Stimulated activated naive CD4-positive, alpha-beta T cell treated with Interleukin-2 at 50 U/mL for 16 hours (primary cell): ENCODE data around the gene DRP2.
"Not testable (repeated sequence)": the region's sequence is repeated elsewhere in the genome, so short reads cannot be mapped to it uniquely, and the experiment has no call there.

Experiments used
- DNase-seq: peaks from one replicate; lab custom pipeline; 2025; lab: John Stamatoyannopoulos, UW

The DRP2 gene, protein sequence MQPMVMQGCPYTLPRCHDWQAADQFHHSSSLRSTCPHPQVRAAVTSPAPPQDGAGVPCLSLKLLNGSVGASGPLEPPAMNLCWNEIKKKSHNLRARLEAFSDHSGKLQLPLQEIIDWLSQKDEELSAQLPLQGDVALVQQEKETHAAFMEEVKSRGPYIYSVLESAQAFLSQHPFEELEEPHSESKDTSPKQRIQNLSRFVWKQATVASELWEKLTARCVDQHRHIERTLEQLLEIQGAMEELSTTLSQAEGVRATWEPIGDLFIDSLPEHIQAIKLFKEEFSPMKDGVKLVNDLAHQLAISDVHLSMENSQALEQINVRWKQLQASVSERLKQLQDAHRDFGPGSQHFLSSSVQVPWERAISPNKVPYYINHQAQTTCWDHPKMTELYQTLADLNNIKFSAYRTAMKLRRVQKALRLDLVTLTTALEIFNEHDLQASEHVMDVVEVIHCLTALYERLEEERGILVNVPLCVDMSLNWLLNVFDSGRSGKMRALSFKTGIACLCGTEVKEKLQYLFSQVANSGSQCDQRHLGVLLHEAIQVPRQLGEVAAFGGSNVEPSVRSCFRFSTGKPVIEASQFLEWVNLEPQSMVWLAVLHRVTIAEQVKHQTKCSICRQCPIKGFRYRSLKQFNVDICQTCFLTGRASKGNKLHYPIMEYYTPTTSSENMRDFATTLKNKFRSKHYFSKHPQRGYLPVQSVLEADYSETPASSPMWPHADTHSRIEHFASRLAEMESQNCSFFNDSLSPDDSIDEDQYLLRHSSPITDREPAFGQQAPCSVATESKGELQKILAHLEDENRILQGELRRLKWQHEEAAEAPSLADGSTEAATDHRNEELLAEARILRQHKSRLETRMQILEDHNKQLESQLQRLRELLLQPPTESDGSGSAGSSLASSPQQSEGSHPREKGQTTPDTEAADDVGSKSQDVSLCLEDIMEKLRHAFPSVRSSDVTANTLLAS

DNA sequence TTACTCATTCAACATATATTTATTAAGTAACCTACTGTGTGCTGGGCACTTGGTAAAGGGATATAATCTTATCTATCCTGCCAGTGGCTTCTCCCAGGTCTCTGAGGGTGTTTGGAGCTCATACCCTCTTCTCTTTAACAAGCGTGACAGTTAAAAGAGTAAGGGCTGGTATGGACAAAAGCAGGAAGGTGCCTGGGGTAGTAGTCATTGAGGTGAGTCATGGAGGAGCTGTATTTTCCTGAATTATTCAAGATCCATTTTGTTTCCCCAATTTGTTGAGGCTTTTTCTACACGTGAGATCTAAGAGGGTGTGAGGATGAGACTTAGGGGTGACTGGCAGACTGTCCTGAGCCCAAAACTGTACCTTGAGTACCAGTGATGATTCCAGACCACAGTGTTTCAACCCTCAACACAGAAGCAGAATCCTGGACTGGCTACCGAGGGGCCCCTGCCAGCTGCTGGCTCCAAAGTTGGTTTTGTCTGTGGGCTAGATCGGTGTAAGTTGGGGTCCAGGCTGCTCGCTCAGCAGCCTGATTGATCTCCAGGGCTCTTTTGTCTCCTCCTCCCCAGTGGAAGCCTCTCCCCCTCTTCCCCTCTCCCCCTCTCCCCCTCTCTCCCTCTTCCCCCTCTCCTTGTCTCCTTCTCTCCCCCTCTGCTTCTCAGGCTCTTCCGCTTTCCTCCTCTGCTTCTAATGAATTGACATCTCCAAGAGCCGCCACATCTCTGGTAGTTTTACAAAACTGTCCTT is at the start of gene DRP2:
Gene DRP2 (plus strand): TSS at position 671 of the 748 bp plus-strand sequence. CDS start 11,862 bp downstream, outside the sequence.
- no peak for DNase-seq

DNA sequence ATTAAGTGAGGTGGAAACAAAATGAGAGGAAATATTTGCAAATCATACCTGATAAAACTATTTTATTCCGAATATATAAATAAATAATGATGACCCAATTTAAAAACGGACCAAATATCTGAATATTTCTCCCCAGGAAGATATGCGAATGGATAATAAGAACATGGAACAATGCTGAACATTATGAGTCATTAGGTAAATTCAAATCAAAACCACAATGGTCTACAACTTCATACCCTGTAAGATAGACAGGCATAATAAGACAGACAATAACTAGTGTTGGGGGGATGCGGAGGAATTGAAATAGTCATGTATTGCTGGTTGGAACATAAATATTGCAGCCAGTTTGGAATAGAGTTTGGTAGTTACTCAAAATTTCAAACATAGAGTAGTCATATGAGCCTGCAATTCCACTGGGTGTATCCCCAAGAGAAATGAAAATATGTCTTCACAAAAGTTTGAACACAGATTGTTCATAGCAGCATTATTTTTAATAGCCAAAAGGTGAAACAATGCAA is 47.6 kb upstream of the DRP2 start:
- no peak for DNase-seq

DNA sequence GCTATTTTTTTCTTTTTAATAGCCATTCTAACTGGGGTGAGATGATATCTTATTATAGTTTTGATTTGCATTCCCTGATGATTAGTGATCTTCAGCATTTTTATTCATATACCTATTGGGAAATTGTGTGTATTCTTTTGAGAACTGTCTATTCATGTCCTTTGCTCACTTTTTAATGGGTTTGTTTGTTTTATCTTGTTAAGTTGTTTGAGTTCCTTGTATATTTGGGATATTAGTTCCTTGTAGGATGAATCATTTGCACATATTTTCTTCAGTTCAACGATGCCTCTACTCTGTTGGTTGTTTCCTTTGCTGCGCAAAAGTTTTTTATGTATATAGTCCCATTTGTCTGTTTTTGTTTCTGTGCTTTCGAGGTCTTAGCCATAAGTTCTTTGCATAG is 43.1 kb upstream of the DRP2 start:
- DNase-seq = no peak

DNA sequence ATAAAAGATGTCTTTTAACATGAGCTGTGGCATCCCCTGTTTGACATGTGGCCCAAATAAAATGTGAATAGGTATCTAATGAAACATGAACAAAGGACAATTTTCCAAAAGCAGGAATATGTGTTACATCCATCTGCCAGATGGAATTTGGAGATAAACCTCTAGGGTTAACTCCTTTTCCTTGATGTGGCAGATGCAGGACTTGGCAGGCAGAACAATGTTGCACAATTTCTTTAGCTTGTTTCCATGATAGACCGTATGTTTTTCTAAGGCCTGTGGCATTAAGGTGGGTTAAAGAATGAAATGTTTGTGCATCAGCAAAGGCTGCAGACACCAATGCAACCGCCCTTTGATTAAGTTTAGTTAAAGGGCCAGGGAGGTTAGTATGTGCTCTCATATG is 34.7 kb upstream of the DRP2 start:
- DNase-seq = not testable (repeated sequence)

DNA sequence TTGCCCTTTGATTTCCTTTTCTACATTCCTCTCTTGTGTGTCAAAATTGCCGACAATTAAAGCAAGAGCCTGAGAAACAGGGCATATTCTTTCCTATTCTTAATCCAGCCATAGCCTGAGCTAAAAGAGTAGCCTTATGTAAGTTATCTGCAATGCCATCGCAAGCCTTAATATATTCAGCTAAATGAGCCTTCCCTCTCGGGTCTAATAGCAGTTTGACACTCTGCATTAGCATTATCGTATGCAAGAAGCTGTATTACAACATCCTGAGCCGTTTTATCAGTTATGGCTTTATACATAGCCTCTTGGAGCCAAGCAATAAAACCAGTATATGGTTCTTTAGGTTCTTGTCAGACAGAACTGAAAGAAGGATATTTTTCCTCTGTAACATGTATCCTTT is 31.6 kb upstream of the DRP2 start:
- DNase-seq = not testable (repeated sequence)

DNA sequence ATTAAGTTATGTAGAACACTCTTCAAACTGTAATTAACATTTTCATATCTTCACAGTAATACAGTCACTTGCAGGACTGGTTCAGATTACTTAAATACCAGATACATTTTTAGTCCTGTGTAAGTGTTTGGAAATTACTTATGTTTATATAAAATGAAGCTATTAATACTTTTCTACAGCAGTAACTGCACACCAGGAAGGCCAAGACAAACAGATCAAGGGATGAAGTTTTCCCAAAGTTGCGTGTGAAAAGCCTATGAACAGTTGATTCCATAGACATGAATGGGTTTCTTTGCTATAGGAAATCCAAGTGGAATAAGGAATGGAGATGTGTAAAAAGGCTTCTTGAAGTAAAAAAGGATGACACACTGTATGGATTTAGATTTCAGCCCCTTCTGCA is 28.9 kb upstream of the DRP2 start:
- no peak for DNase-seq

DNA sequence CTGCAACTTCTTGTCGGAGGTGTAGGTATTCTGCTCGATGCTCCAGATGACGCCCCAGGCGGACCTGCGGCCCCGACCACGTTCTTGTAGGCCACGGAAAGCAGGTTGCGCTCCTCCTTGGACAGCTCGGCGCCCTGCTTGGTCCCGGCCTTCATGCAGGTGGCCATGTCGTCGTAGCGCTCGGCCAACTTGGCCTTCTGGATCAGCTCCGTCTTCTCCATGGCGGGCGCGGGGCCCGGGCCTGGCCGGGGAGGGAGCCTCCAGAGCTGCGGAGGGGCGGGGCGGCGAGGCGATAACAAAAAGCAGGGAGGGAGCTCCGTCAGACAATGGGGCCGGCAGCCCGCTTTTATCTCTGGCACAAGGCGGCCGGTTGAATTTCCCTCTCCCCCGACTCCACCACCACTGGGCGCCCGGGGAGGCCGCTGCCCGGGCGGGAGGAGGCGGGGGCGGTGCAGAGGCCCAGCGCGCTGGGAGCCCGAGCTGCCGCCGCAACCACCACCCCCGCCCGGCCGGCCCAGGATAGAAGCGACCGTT is 28.3 kb upstream of the DRP2 start:
- DNase-seq = no peak

DNA sequence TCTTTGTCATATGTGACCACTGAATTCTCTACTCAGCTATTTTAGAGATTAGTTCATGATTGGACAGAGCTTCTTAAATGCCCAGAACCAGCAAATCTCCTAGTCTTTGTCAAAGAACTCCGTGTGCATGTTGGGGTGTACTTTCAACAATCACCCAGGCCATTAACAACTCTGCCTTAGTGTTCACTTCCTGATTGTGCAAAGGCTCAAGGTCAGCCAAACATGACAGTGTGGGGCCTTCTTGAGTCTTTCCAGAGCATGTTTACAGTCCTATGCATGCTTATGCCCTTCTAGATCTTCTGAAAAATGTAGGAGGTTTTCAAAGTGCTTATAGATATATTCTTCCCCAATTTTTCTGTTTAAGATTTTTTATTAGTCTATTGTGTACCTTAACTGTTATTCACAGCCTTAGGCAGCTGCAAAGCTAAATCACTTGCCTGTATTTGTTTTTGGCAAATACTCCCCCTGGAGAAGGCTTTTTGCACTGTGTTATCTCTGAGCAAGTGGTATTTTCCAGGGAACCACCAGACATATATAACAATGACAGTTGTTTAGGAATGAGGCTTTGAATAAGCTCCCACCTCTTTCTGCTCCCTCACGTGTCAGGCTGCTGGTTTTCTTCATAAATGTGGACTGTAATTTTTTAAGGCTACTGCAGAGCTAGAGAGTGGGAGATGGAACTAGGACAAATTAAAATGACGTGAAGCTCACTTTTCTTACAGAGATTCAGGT is 24.0 kb upstream of the DRP2 start:
- DNase-seq = no peak

DNA sequence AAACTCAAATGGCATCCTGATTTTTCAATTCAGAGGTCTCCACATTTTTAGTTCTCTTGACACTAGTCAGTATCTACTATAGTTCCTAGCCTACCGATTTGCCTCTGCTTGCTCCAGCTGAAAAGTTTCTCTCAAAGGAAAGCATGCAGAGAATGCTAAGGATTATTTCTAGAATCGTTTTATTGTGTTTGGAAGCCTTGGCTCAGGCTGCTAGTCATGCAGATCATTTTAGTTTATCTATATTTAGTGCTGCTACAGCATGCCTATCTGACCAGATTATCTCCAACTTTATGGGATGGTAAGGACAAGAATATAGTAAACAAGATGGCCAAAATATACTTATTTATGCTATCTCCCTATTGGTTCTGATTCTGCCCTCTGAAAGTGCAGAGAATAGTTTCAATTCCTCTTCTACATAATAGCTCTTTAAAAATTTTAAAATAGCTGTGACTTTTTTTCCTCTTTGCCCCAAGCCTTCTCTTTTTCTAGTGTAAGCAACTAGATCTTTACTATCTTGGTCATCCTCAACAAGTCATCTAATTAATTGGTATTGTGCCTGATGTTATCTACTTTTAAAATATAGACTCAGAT is 15.7 kb upstream of the DRP2 start:
- no peak for DNase-seq

DNA sequence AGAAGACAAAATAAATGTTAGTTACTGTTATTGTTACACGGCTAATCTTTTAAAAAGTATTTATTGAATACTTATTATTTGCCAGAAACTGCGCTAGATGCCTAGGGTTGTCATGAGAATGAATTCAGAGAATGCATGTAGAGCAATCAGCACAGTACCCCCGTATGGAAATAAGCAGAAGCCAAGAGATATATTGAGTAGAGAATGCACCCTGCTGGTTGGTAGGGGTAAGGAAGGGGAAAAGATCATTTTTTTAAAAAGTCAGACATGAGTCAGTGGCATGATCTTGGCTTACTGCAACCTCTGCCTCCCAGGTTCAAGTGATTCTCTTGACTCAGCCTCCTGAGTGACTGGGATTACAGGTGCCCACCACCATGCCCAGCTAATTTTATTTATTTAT is 13.1 kb upstream of the DRP2 start:
- no peak for DNase-seq

DNA sequence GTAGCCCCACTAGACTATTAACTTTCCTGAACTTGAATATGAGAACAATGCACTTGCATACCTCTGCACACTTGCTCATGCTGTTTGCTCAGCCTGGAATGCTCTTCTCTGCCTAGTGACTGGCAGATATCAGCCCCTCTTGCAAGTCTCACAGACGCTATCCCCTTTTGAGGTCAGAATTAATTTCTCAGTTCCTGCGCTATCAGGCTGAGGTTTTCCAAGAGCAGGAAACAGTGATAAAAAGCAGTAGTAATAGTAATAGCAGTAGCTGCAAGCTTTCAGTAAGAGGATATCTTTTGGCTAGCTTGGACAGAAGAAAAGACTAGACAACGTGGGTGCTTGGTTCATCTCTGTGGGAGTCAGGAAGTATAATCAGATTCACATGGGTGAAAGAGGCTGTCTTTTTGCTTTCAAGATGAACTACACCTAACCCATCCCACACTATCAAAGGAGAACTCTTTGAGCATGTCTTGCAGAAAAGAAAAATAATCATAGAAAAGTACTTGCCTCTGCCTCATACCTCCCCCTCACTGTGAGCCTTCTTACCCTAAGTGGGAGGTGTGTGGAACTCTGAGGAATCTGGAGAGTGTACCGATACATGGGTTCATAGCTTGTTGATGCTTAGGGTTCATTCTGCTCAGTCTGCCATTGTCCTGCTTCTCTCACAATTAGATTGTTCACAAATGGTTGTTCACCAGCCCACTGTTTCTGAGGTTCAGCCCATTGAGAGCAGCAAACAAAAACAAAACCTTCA is 11.3 kb upstream of the DRP2 start:
- DNase-seq = no peak

DNA sequence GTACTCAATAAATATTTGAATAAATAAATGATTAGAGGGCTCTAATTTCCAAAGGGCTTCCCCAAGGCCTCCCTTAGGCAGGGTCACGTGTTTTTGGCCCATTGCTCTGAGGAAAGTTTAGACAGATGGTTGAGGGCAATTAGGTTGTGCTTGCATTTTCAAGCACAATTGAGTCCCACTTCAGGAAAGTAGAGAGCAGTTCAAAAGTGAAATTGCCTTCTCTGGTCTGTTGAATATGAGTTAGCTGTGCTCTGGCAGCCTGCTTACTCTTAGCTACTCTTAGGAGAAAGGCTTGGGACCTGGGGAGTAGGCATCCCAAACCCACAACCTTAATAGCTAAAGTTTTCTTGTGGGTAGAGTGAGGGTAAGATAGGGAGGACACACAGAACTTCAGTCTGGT is 9.0 kb upstream of the DRP2 start:
- DNase-seq = no peak

DNA sequence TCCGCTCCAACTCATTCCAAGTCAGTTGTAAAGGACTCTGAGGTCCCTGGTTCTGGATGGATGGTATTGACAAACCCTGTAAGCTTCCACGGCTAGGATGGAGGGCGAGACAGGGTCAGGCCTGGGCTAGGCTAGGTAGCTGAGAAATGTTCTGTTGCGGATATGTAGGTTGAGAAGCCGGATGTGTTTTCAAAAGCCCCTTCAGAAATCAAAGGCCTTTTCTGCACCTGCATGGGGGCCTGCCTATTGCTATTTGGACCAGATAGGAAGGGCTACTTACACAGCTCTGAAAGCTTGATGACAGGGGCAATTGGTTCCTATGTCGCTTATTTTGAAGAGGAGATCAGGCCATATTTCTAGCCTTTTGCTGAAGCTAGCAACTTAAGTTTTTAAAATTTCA is 1.9 kb upstream of the DRP2 start:
- no peak for DNase-seq

DNA sequence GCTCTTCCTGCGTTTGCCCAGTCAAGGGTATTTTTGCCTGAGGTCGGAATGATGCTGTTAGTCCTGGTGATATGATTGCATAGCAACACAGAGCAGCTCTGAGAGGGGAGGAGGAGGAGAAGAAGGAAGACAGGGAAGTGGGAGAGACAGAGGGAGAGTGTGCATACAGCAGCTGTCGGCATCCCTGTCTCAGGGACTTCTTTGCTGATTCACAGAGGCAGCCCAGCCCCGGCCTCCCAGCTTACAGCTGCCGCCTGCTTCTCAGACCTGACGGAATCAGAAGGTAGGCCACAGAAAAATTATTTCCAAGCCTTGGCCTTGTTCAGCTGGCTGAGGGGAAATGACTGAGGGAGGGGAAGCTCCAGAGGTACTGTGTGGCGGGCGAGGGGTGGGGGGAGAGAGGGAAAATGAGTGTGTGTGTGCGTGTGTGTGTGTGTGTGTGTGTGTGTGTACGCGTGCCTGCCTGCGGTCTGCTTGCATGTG is 319 bp downstream of the DRP2 start:
- DNase-seq = no peak

DNA sequence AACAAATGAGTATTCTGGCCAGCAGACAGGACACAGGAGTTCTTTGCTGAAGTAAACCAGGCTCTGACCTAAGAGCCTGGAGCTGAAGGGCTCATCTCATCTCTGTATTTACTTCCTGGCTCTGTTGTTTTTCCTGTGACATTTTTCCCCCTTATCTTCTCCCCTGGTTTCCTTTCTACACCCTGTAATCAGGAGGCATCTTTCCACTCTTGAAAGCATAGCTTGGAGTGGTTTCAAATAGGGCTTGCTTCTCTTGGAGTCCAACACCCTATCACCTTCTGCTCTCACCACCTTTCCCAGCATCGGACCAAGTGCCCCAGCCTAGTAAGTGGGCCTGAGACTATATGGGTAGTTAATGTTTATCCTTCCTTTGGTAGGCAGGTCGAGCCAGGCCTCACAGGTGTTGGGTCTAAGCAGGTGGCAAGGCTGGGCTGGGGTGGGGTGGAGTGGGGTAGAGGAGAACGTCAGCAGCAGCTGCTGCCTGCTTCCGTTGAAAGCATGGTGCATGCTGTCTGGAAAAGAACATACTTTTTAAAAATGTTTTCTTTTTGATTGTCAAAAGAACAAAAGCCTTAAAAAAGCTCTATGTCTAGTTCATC is 1.2 kb downstream of the DRP2 start:
- DNase-seq = no peak

DNA sequence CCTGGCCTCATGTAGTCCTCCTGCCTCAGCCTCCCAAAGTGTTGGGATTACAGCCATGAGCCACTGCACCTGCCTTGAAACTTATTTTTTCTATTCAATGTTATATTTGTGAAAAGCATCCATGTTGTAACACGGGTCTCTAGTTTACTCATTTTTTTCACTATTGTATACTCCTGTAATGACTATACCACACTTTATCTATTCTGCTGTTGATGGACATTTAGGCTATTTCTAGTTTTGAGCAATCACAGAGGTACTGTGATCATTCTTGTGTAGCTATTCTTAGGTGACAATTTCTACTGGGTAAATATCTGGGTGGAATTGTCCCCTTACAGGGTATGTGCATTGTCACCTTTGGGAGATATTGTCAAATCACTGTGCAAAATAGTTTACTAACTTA is 3.6 kb downstream of the DRP2 start:
- DNase-seq = no peak

DNA sequence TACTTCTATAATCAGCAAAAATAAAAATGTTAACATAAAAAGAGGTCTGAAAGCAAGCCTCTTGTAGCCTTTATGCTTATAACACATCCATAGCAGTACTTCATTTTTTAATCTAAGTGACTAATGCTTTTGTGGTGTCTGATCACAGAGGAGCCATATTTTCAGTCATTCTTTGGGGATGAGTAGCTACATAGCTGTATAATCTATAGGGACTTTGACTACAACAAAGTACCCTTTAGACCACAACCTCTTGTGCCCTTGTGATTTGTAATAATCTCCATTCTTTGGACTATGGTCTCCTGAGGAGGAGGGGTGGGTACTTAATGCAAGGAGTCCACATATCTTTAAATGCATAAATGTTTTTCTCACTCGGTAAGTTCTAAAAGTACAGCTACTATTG is 9.6 kb downstream of the DRP2 start:
- no peak for DNase-seq

DNA sequence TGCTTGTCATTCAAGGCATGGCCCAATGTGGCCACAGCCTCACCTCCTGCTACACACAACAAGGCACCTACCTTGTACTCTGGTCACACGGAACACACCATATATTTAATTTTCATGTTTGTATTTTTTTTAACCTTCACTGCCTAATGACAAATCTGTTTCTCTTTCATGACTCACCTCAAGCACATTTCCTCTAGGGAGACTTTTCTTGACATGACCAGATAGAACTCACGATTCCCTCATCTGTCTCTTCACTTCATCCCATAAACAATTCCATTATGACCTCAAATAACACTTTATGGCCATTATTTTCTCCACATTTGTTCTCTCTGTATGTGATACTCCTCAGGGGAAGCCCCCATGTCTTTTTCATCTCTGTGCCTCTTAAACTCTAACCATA is 11.1 kb downstream of the DRP2 start:
- no peak for DNase-seq

DNA sequence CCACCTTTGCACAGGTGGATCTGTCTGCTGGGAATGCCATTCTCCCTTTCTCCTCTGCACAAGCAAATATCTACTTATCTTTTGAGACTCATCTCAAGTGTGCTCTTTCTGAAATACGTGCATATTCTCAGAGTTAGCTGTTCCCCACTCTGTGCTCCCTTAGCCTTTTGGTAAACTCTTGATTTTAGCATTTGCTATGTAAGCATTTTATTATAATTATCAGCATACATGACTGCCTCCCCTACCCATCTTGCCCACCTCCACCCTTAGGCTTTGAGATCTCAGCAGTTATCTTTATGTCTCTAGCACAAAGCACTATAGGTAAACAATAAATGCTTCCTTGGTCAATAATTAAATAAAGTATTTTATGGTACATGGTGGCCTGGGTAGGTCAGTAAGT is 11.5 kb downstream of the DRP2 start:
- DNase-seq = no peak
